ENCODE results near the gene CTSW.

- TF ChIP-seq, protein P1, sequence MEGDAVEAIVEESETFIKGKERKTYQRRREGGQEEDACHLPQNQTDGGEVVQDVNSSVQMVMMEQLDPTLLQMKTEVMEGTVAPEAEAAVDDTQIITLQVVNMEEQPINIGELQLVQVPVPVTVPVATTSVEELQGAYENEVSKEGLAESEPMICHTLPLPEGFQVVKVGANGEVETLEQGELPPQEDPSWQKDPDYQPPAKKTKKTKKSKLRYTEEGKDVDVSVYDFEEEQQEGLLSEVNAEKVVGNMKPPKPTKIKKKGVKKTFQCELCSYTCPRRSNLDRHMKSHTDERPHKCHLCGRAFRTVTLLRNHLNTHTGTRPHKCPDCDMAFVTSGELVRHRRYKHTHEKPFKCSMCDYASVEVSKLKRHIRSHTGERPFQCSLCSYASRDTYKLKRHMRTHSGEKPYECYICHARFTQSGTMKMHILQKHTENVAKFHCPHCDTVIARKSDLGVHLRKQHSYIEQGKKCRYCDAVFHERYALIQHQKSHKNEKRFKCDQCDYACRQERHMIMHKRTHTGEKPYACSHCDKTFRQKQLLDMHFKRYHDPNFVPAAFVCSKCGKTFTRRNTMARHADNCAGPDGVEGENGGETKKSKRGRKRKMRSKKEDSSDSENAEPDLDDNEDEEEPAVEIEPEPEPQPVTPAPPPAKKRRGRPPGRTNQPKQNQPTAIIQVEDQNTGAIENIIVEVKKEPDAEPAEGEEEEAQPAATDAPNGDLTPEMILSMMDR (IDR thresholded peaks at IDR 0.05) = no peak
- TF ChIP-seq SMC3 (IDR thresholded peaks at IDR 0.05; ENCODE audit: low read depth, low read length) (no peak), POLR2AphosphoS5 (IDR thresholded peaks at IDR 0.05; ENCODE audit: low read depth, low read length) (no peak), TAF1 (IDR thresholded peaks at IDR 0.05; ENCODE audit: borderline replicate concordance, low read depth, low read length) (no peak), MAX (IDR thresholded peaks at IDR 0.05; ENCODE audit: low read depth) (no peak; the same call in 1 of the 2 replicates), RFX5 (IDR thresholded peaks at IDR 0.05; ENCODE audit: low read length) (no peak), GABPA (IDR thresholded peaks at IDR 0.05; ENCODE audit: low read depth) (no peak), ELF1 (IDR thresholded peaks at IDR 0.05) (no peak)
Observed at GRCh38 chr11:65887723-65888162, 8.1 kb downstream of the CTSW start.

All from SK-N-SH (cell line).